Vagina (tissue), 2 donors: ENCODE data around the gene EGLN2. TPM values are rescaled to one million over a fixed set of nuclear protein-coding genes. Genes with fewer than 3 reads are reported as not detected.

Experiments used
- DNase-seq, 2 donors: peaks; one replicate each; pipeline ENCODE4 v3.0.0-alpha.2; 2017; ENCODE audit errors: extremely low spot score in 2 of 2
- H3K27ac ChIP-seq: fragments of 200-600 bp; sonication (generic); one replicate; pipeline ENCODE4 v1.5.1; 2019
- H3K27me3 ChIP-seq: fragments of 200-600 bp; sonication (generic); one replicate; pipeline ENCODE4 v1.5.1; 2019
- H3K36me3 ChIP-seq, 2 donors: fragments of 200-600 bp; sonication (generic); one replicate each; pipeline ENCODE4 v1.5.1; 2017 to 2019
- H3K4me1 ChIP-seq: fragments of 200-600 bp; sonication (generic); one replicate; pipeline ENCODE4 v1.5.1; 2019
- H3K4me3 ChIP-seq, 2 donors: fragments of 200-600 bp; sonication (generic); 1 replicate in 1 of 2; 2 replicates in 1 of 2; pipeline ENCODE4 v1.5.1; 2016 to 2019
- H3K9me3 ChIP-seq: fragments of 200-600 bp; sonication (generic); one replicate; pipeline ENCODE4 v1.5.1; 2019
- POLR2A ChIP-seq, 2 donors: fragments of 450-650 bp; IDR thresholded peaks; one replicate each; pipeline ENCODE4 v1.6.1; 2017; ENCODE audit warnings: antibody characterized with exemption in 2 of 2, mild to moderate bottlenecking in 2 of 2, moderate library complexity in 2 of 2
- POLR2AphosphoS5 ChIP-seq, 2 donors: sonication (generic); formaldehyde crosslinking; IDR thresholded peaks; one replicate each; pipeline ENCODE4 v1.9.0; 2017; ENCODE audit warnings: antibody characterized with exemption in 2 of 2, mild to moderate bottlenecking in 2 of 2, low read depth in 1 of 2; ENCODE audit not compliant: insufficient read depth in 1 of 2
- intact Hi-C: fragments of 100-400 bp; cut with DNase I; formaldehyde crosslinking; loops from one replicate; pipeline ENCODE4 v1.15.1; 2023
- total RNA-seq: library from RNA; depleted of rRNA; stranded (reverse); fragments of >200 nt; gene quantifications from one replicate; pipeline ENCODE4 v1.2.3, GENCODE V29; 2016
- TF ChIP-seq, protein P1 (sequence below), 3 experiments: fragments of 450-650 bp in 2 of 3; fragments of 200-600 bp in 1 of 3; sonication (generic) in 1 of 3; IDR thresholded peaks; one replicate each; pipeline ENCODE4 v1.5.1; 2017 to 2019; ENCODE audit warnings: antibody characterized with exemption in 3 of 3, mild to moderate bottlenecking in 2 of 3, moderate library complexity in 2 of 3

The EGLN2 gene
- total RNA-seq, 1 donor from 2014 or later, result 76.9 TPM

DNA sequence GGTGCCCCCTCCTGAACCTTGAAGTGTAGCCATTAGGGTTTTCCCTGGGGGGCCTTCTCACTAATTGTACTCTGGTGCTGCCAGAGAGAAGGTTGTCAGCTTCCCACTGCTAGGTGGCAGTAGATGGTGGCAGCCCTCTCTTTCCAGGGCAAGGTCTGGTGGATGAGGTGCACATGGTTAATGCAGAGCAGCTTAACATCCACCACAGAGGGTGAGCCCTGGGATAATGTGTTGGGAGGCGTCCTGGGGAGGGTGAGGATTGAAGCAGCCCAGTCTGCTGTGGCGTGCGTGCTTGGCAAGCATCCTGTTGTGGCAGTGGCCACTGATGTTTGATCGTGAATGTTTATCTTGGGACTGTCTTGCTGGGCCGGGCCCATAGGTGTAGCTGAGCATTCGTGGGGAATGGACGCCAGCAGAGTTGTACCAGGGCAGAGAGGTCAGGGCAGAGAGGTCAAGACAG, 5.8 kb downstream of the EGLN2 start:
- intact Hi-C loops, result loop anchor here (5.0 to 10.0 kb wide), 3 partner anchors 50 to 1067 kb away; partner anchors contain the start of genes ACTMAP and SNRPA
- Histone ChIP-seq H3K4me3 (no peak overlapping the region), H3K27ac (peak overlapping the region; percentile 64), H3K36me3 (peaks cover 0 to 22% of the 10 kb centered on the region in 2 donors), H3K4me1 (peaks cover 99% of the 10 kb centered on the region), H3K27me3 (no peaks in the 10 kb centered on the region), H3K9me3 (no peaks in the 10 kb centered on the region)
- no peak for TF ChIP-seq POLR2A (IDR thresholded peaks at IDR 0.05)
- no peak for TF ChIP-seq POLR2AphosphoS5 (IDR thresholded peaks at IDR 0.05; ENCODE audit: insufficient read depth in 1 of 2, low read depth in 1 of 2)
- TF ChIP-seq, protein P1, sequence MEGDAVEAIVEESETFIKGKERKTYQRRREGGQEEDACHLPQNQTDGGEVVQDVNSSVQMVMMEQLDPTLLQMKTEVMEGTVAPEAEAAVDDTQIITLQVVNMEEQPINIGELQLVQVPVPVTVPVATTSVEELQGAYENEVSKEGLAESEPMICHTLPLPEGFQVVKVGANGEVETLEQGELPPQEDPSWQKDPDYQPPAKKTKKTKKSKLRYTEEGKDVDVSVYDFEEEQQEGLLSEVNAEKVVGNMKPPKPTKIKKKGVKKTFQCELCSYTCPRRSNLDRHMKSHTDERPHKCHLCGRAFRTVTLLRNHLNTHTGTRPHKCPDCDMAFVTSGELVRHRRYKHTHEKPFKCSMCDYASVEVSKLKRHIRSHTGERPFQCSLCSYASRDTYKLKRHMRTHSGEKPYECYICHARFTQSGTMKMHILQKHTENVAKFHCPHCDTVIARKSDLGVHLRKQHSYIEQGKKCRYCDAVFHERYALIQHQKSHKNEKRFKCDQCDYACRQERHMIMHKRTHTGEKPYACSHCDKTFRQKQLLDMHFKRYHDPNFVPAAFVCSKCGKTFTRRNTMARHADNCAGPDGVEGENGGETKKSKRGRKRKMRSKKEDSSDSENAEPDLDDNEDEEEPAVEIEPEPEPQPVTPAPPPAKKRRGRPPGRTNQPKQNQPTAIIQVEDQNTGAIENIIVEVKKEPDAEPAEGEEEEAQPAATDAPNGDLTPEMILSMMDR (IDR thresholded peaks at IDR 0.05), result no peak
- DNase-seq, result no peak

DNA sequence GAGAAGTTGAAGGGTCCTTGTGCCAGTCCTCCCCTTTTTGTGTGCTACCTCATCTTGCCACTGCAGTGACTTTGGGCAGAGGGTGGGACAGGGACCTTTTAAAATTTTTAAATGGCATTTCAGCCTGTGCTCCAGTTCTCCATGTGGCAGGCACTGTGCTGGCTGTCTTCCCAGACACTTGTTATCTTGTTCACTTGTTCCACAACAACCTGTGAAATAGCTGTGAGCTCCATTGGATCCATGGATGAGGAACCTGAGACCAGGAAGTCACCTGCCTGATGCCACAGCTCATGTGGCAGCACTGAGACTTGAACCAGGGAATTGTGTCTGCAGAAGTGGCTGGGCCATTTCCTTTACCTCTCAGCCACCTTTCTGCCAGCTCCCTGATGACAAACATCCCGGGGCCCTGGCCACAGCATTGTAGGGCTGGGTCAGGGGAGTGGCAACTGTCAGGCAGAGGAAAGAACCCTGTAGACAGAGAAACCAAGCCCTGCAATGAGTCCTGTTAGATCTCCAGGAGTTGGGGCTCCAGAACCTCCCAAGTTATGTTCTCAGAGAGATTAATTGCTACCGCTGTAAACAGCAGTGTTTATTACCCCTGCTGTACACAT, 6.4 kb downstream of the EGLN2 start:
- H3K36me3 ChIP-seq, result peaks cover 0 to 22% of the 10 kb centered on the region in 2 donors
- TF ChIP-seq POLR2AphosphoS5 (IDR thresholded peaks at IDR 0.05; ENCODE audit: insufficient read depth in 1 of 2, low read depth in 1 of 2), result no peak
- TF ChIP-seq, protein P1 (IDR thresholded peaks at IDR 0.05), result no peak
- no peak for TF ChIP-seq POLR2A (IDR thresholded peaks at IDR 0.05)
- no peak for DNase-seq
- no peaks in the 10 kb centered on the region for H3K9me3 ChIP-seq
- H3K27me3 ChIP-seq, result no peaks in the 10 kb centered on the region
- no peak overlapping the region for H3K4me3 ChIP-seq
- intact Hi-C loops, result loop anchor here (10.0 kb wide), 1 partner anchor 51 kb away; the partner anchor contains the start of genes ACTMAP and SNRPA
- H3K27ac ChIP-seq, result peak overlapping the region; percentile 64
- peaks cover 99% of the 10 kb centered on the region for H3K4me1 ChIP-seq

DNA sequence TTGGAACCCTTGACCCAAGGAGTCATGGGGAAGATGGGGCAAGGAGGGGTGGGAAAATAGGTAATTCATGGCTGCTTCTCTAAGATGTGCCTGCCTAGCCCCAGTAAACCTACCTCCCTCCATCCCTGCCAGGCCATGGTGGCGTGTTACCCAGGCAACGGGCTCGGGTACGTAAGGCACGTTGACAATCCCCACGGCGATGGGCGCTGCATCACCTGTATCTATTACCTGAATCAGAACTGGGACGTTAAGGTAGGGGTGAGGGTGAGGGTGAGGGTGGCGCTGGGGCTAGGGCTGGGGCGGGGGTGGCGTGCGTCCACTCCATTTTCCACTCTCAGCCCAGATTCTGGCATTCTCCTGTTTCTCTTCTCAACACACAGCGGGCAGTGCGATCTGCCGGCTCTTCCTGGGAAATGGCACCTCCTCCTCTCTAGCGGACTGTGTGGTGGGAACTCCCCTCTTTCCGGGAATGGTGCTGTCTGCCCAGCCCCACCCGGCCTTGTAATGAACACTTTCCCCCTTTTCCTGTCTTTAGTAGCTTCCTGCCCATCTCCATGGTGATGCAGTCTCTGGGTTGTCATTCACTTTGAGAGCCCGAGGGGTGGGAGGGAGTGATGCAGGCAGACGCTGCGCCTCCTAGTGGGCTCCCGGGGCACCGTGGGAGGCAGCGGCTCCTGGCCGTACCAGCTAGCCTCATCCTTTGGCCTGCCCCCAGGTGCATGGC, 7.6 kb downstream of the EGLN2 start:
- Histone ChIP-seq H3K4me3 (peak overlapping the region; percentile 17 to 21), H3K27me3 (no peaks in the 10 kb centered on the region), H3K36me3 (peaks cover 0 to 17% of the 10 kb centered on the region in 2 donors), H3K27ac (peak overlapping the region; percentile 64), H3K9me3 (no peaks in the 10 kb centered on the region), H3K4me1 (peaks cover 92% of the 10 kb centered on the region)
- no peak for TF ChIP-seq POLR2A (IDR thresholded peaks at IDR 0.05)
- TF ChIP-seq, protein P1 (IDR thresholded peaks at IDR 0.05), result peak; percentile 60 to 89 (median 82)
- TF ChIP-seq POLR2AphosphoS5 (IDR thresholded peaks at IDR 0.05; ENCODE audit: insufficient read depth in 1 of 2, low read depth in 1 of 2), result peak; percentile 72 to 76
- no peak for DNase-seq
- intact Hi-C loops, result loop anchor here (10.0 kb wide), 1 partner anchor 52 kb away; the partner anchor contains the start of genes ACTMAP and SNRPA

DNA sequence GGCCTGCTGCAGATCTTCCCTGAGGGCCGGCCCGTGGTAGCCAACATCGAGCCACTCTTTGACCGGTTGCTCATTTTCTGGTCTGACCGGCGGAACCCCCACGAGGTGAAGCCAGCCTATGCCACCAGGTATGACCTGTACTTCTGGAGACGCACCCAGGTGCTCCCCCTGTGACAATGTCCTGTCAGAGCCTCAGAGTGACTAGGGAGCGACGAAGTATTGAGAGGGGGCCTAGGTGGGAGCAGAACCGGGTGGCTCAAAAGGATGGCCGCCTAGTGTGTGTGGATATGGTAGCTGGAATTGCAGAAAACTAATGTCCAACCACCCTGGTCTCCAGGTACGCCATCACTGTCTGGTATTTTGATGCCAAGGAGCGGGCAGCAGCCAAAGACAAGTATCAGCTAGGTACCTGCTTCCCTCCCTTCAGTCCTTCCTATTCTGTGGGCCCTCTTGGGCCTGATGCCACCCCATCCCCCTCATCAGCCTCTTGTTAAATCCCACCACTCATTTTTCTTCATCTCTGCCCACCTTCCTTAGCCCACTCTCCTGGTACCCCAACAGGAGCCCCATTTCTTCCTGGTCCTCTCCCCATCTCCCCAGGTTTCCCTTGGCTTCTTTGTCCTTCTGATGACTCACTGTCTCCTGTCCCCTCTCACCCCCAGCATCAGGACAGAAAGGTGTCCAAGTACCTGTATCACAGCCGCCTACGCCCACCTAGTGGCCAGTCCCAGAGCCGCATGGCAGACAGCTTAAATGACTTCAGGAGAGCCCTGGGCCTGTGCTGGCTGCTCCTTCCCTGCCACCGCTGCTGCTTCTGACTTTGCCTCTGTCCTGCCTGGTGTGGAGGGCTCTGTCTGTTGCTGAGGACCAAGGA, 8.4 kb downstream of the EGLN2 start:
- Histone ChIP-seq H3K27me3 (no peaks in the 10 kb centered on the region), H3K27ac (peak overlapping the region; percentile 64), H3K36me3 (peaks cover 0 to 17% of the 10 kb centered on the region in 2 donors), H3K4me3 (no peak overlapping the region), H3K4me1 (peaks cover 92% of the 10 kb centered on the region), H3K9me3 (no peaks in the 10 kb centered on the region)
- DNase-seq, result no peak
- TF ChIP-seq, protein P1 (IDR thresholded peaks at IDR 0.05), result peak in 1 of 3 experiments; percentile 4
- TF ChIP-seq POLR2AphosphoS5 (IDR thresholded peaks at IDR 0.05; ENCODE audit: insufficient read depth in 1 of 2, low read depth in 1 of 2) (peak in 1 of 2 donors; percentile 19), POLR2A (IDR thresholded peaks at IDR 0.05) (no peak)
- intact Hi-C loops, result loop anchor here (10.0 kb wide), 1 partner anchor 53 kb away; the partner anchor contains the start of genes ACTMAP and SNRPA
